ENCODE results near the gene SYNPO.

SYNPO gene

GRCh38 chr5:150618163-150618562, 22.3 kb upstream of the SYNPO start:
- no peak for TF ChIP-seq CTCF (IDR thresholded peaks at IDR 0.05; ENCODE audit: low read depth, low read length, missing control alignments)

GRCh38 chr5:150618588-150619281, 21.7 kb upstream of the SYNPO start:
- TF ChIP-seq CTCF (IDR thresholded peaks at IDR 0.05; ENCODE audit: low read depth, low read length, missing control alignments), result no peak

More at GRCh38 chr5:150618163-150618562, 22.3 kb upstream of the SYNPO start:
- no peak for DNase-seq (ENCODE audit: low read depth)
- H3K4me3 ChIP-seq (ENCODE audit: low read depth, low read length), result no peak overlapping the region

GRCh38 chr5:150619359-150620230, 20.9 kb upstream of the SYNPO start:
- H3K4me3 ChIP-seq (ENCODE audit: low read depth, low read length), result no peak overlapping the region
- TF ChIP-seq CTCF (IDR thresholded peaks at IDR 0.05; ENCODE audit: low read depth, low read length, missing control alignments), result no peak
- DNase-seq (ENCODE audit: low read depth), result no peak

More at GRCh38 chr5:150618588-150619281, 21.7 kb upstream of the SYNPO start:
- no peak overlapping the region for H3K4me3 ChIP-seq (ENCODE audit: low read depth, low read length)
- DNase-seq (ENCODE audit: low read depth), result no peak

- DNase-seq (ENCODE audit: low read depth), result no peak
Observed at GRCh38 chr5:150621301-150621700, 19.2 kb upstream of the SYNPO start.

GRCh38 chr5:150622157-150622556, 18.3 kb upstream of the SYNPO start:
- no peak for DNase-seq (ENCODE audit: low read depth)
- no peak for TF ChIP-seq CTCF (IDR thresholded peaks at IDR 0.05; ENCODE audit: low read depth, low read length, missing control alignments)
- no peak overlapping the region for H3K4me3 ChIP-seq (ENCODE audit: low read depth, low read length)

More at GRCh38 chr5:150621301-150621700, 19.2 kb upstream of the SYNPO start:
- H3K4me3 ChIP-seq (ENCODE audit: low read depth, low read length), result no peak overlapping the region
- TF ChIP-seq CTCF (IDR thresholded peaks at IDR 0.05; ENCODE audit: low read depth, low read length, missing control alignments), result no peak

GRCh38 chr5:150623152-150623877, 17.1 kb upstream of the SYNPO start:
- no peak for TF ChIP-seq CTCF (IDR thresholded peaks at IDR 0.05; ENCODE audit: low read depth, low read length, missing control alignments)
- no peak overlapping the region for H3K4me3 ChIP-seq (ENCODE audit: low read depth, low read length)
- DNase-seq (ENCODE audit: low read depth), result no peak

Data from GM12864 (cell line).